OCI-LY3 (cell line): ENCODE measurements around the gene BOC.

Experiments
- CTCF ChIP-seq: fragments of 200-600, 300-600 bp; sonication (generic); IDR thresholded peaks from 2 replicates; pipeline ENCODE4 v1.5.1; 2014; ENCODE audit warnings: antibody characterized with exemption, low read length, low read depth
- EZH2phosphoT487 ChIP-seq: fragments of 200-600 bp; shearing (Covaris generic); IDR thresholded peaks from 2 replicates; pipeline ENCODE4 v1.6.1; 2018; ENCODE audit warnings: antibody characterized with exemption, mixed run types, low read depth

GRCh38 chr3:113193288-113193687 is 18.1 kb upstream of the BOC start:
- no peak for TF ChIP-seq CTCF
- no peak for TF ChIP-seq EZH2phosphoT487
